Left lung (tissue), 10 donors: ENCODE measurements around the gene TMF1. TPM values are rescaled to one million over a fixed set of nuclear protein-coding genes. Genes with fewer than 3 reads are reported as not detected.

Experiments
- ATAC-seq: fragments of 200-7000 bp; cut with Tn5 transposase; one replicate; pipeline ENCODE4 v1.9.1; 2020; ENCODE audit warnings: moderate library complexity
- DNase-seq, 4 donors: peaks; one replicate each; pipeline ENCODE4 v3.0.0-alpha.2; 2013 to 2020
- H3K27ac ChIP-seq, 2 donors: fragments of 200-600 bp; sonication (generic) in 1 of 2; one replicate each; pipeline versions ENCODE4 v1.5.0 to v1.8.0; 2020 to 2021
- H3K27me3 ChIP-seq, 2 donors: fragments of 200-600 bp; sonication (generic) in 1 of 2; one replicate each; pipeline versions ENCODE4 v1.5.0 to v1.8.0; 2020 to 2021
- H3K36me3 ChIP-seq, 2 donors: fragments of 200-600 bp; sonication (generic) in 1 of 2; one replicate each; pipeline versions ENCODE4 v1.5.0 to v1.8.0; 2020 to 2021
- H3K4me1 ChIP-seq, 2 donors: fragments of 200-600 bp; one replicate each; pipeline ENCODE4 v1.8.0; 2021
- H3K4me3 ChIP-seq, 2 donors: fragments of 200-600 bp; sonication (generic) in 1 of 2; one replicate each; pipeline versions ENCODE4 v1.5.0 to v1.8.0; 2020 to 2021; ENCODE audit warnings: mild to moderate bottlenecking in 1 of 2
- H3K9me3 ChIP-seq, 2 donors: fragments of 200-600 bp; sonication (generic) in 1 of 2; one replicate each; pipeline versions ENCODE4 v1.5.0 to v1.8.0; 2020 to 2021
- CTCF ChIP-seq, 2 donors: fragments of 200-600 bp; sonication (generic) in 1 of 2; IDR thresholded peaks; one replicate each; pipeline versions ENCODE4 v1.5.0 to v1.8.0; 2021; ENCODE audit warnings: antibody characterized with exemption in 2 of 2
- intact Hi-C, 2 donors: fragments of 100-400 bp; cut with DNase I; formaldehyde crosslinking; loops; one replicate each; pipeline versions ENCODE4 v1.11.2 to v1.14.2; 2022
- polyA plus RNA-seq, 6 donors: library from polyadenylated mRNA; unstranded; fragments of 120-200 nt; gene quantifications; one replicate each; pipeline ENCODE4 v1.2.1, GENCODE V29; 2013; ENCODE audit not compliant: insufficient read length in 6 of 6
- total RNA-seq, 2 donors: library from RNA; stranded (reverse); fragmentation: NEBNext Ultra II Directional; extraction: Animal tissue kit (Norgen Biotek cat#: 25700); gene quantifications; one replicate each; pipeline ENCODE4 v1.2.1, GENCODE V29; 2021
- donor health status: DM: no; HTN: yes; CAD: no.
- donor health status: DM: no; HTN: no; CAD: no.

The TMF1 gene
- total and polyA plus RNA-seq, 8 donors, result 38.4 to 61.1 (median 50.2) TPM

GRCh38 chr3:69082361-69082760 is 30.2 kb upstream of the TMF1 start:
- intact Hi-C loops, result no loop called here
- Histone ChIP-seq H3K4me3 (no peak overlapping the region), H3K36me3 (no peaks in the 10 kb centered on the region), H3K4me1 (peaks cover 38 to 76% of the 10 kb centered on the region in 2 donors), H3K27me3 (no peaks in the 10 kb centered on the region), H3K27ac (peak overlapping the region; percentile 96 to 98), H3K9me3 (no peaks in the 10 kb centered on the region)
- TF ChIP-seq CTCF (IDR thresholded peaks at IDR 0.05), result no peak
- DNase-seq (no peak), ATAC-seq (no peak)

GRCh38 chr3:69081583-69082262 is 29.6 kb upstream of the TMF1 start:
- H3K27me3 ChIP-seq, result no peaks in the 10 kb centered on the region

GRCh38 chr3:69080233-69080920 is 28.2 kb upstream of the TMF1 start, which contains the start of gene UBA3:
Gene UBA3, minus strand, starts transcription at chr3:69080365. Its CDS starts 12 bp downstream, at chr3:69080353.
- ATAC-seq (peak; percentile 81), DNase-seq (peak; percentile 70 to 99 (median 93))
- H3K36me3 ChIP-seq, result no peaks in the 10 kb centered on the region
- peaks cover 31 to 71% of the 10 kb centered on the region in 2 donors for H3K4me1 ChIP-seq
- H3K9me3 ChIP-seq, result no peaks in the 10 kb centered on the region
- peak within 1 kb of the TSS; percentile 83 to 85 for H3K4me3 ChIP-seq
- no peaks in the 10 kb centered on the region for H3K27me3 ChIP-seq
- no peak for TF ChIP-seq CTCF (IDR thresholded peaks at IDR 0.05)
- intact Hi-C loops, result no loop called here
- peak within 1 kb of the TSS; percentile 67 to 90 for H3K27ac ChIP-seq

More at GRCh38 chr3:69081583-69082262, 29.6 kb upstream of the TMF1 start:
- H3K4me1 ChIP-seq, result peaks cover 32 to 74% of the 10 kb centered on the region in 2 donors
- H3K36me3 ChIP-seq, result no peaks in the 10 kb centered on the region
- intact Hi-C loops, result no loop called here
- peak overlapping the region; percentile 96 to 98 for H3K27ac ChIP-seq
- DNase-seq (no peak), ATAC-seq (no peak)
- no peak overlapping the region for H3K4me3 ChIP-seq
- H3K9me3 ChIP-seq, result no peaks in the 10 kb centered on the region
- TF ChIP-seq CTCF (IDR thresholded peaks at IDR 0.05), result no peak

- H3K9me3 ChIP-seq, result no peaks in the 10 kb centered on the region
- TF ChIP-seq CTCF (IDR thresholded peaks at IDR 0.05), result no peak
- peak in 1 of 4 donors; percentile 83 for DNase-seq
- H3K4me1 ChIP-seq, result peaks cover 30 to 69% of the 10 kb centered on the region in 2 donors
- peaks cover 0 to 3% of the 10 kb centered on the region in 2 donors for H3K36me3 ChIP-seq
- peak overlapping the region; percentile 83 to 85 for H3K4me3 ChIP-seq
- H3K27ac ChIP-seq, result peak overlapping the region; percentile 67 to 90
- ATAC-seq, result peak; percentile 43
- no peaks in the 10 kb centered on the region for H3K27me3 ChIP-seq
- intact Hi-C loops, result no loop called here
Observed at GRCh38 chr3:69079269-69080159, 27.4 kb upstream of the TMF1 start.
